Raji (cell line): Measurements from ENCODE around the gene CDK17.

ENCODE experiments used
- POLR2A ChIP-seq: IDR thresholded peaks from 2 replicates; pipeline ENCODE4 v1.6.1; 2011; ENCODE audit warnings: low read depth, low read length, control low read depth; ENCODE audit not compliant: insufficient read depth

Gene CDK17

DNA sequence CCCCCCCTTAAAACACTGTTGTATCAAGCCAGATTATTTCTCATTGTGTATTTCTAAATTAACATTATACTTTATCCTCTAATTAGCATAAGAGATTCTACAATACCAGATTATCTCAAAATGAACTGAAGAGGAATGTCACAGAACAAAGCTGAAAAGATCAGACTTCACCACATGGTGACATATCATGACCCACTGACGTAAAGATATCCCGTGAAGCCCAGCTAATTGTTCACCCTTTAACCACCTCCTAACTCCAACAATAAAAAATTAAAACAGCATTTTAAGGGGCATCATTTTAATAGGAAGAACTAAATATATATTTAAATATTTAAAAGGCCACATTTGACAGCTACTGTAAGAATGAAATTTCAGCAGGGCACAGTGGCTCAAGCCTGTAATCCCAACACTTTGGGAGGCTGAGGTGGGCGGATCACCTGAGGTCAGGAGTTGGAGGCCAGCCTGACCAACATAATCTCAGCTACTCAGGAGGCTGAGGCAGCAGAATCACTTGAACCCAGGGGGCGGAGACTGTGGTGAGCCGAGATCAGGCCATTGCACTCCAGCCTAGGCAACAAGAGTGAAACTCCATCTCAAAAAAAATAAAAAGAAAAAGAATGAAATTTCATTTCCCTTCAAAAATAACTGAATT lies 29.0 kb downstream of the CDK17 start:
- TF ChIP-seq POLR2A = no peak

- no peak for TF ChIP-seq POLR2A
Measured at GRCh38 chr12:96368687-96369086, 31.6 kb downstream of the CDK17 start.

DNA sequence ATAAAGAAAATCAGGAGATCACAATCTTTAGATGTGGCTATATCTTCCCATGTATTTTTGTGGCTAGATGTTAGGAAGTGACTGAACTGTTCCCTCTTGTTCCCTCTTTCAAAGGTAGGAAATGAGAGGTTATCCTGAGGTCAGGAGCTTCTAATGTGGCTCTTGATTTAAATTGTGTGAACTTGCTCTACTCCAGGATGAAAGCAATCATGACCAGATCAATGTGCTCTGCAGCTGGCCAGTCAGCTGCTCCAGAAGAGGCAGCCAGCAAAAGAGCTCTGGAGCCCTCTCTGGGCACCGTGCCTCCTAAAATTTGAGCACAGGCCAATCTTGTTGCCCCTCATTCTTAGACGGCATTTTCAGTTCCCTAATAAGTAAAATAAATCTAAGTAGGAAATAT lies 32.0 kb downstream of the CDK17 start:
- no peak for TF ChIP-seq POLR2A

- no peak for TF ChIP-seq POLR2A
Measured at GRCh38 chr12:96366381-96366654, 33.9 kb downstream of the CDK17 start.

DNA sequence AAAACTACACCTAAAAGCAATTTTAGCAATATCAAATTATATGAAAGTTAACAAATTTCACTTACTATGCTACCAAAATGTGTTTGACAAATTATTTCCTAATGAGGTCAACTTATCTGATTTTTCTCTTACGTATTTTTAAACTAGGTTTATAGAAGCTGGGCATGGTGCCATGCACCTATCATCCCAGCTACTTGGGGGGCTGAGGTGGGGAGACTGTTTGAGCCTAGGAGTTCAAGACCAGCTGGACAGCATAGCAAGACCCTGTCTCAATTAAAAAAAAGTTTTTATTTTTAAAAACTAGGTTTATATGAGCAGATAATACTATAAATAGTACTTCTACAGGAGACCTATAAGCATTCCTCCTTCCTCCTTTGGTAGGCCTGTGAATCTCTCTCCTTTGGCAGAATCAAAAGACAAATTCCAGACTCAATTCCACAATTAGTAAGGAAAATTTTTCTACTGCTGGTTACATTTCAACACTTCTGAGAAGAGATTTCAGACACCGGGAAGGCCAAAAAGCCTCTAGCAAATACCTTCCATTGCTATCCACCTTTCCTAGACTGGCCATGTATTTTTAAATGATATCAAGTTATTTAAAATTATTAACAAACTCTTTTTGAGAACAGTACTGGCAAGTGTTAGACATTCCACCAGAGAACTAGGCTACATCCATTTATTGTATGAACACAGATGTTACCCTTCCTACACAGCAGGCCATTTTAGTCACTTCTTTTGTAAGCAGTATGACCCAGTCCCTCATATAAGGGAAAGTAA lies 34.4 kb downstream of the CDK17 start:
- TF ChIP-seq POLR2A = no peak

GRCh38 chr12:96364092-96364700 lies 36.0 kb downstream of the CDK17 start:
- TF ChIP-seq POLR2A = no peak

DNA sequence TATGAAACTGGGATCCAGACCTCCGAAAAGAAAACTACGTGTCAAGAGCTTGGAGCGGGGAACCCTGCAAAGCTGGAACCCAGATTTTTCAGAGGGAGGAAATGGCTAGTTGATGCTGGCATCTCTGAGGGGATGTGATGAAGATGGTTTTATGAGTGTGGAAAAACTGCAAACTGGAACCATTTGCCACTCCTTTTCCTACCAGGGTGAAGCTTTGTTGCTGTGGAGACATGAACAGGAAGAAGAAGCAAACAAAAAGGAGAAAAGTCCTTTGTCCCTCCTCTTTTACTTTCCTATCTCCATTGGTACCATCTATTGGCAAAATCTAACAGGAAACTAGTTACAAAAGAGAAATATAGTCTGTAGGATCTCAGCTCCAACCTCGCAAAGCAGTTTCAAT lies 39.2 kb downstream of the CDK17 start:
- TF ChIP-seq POLR2A = no peak

DNA sequence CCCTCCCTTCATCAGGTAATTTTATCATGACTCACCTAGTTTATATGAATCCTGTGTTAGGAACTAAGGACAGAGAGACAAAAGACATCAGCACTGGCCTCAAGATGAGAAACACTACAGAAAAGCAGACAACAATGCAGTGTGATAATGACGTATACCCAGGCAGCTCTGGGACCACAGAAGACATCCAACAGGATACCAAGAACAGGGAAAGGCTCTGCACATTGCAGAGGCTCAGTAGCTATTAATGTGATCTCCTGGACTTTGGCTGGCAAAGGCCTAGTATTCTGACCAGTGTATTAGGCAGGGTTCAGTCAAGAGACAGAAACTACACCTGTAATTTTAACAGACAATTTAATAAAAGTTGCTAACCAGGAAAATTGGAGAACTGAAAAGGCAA lies 39.7 kb downstream of the CDK17 start:
- TF ChIP-seq POLR2A = no peak

- TF ChIP-seq POLR2A = no peak
Measured at GRCh38 chr12:96359328-96359727, 40.9 kb downstream of the CDK17 start.

DNA sequence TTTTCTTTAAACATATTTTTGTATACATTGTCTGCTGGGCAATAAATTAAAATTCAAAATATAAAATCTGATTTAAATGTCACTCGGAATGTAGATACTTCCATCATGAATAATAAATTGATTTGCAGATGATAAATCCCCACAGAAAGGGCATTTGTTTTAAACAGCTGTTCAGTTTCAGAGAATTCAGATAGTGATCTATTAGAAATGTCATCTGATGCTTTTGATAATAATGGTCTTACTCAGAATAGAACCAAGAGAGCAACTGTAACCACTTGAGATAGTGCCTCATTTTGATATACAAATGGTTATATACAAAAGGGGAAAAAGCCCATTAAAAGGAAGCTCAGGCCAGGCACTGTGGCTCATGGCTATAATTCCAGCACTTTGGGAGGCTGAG lies 43.4 kb downstream of the CDK17 start:
- TF ChIP-seq POLR2A = no peak

DNA sequence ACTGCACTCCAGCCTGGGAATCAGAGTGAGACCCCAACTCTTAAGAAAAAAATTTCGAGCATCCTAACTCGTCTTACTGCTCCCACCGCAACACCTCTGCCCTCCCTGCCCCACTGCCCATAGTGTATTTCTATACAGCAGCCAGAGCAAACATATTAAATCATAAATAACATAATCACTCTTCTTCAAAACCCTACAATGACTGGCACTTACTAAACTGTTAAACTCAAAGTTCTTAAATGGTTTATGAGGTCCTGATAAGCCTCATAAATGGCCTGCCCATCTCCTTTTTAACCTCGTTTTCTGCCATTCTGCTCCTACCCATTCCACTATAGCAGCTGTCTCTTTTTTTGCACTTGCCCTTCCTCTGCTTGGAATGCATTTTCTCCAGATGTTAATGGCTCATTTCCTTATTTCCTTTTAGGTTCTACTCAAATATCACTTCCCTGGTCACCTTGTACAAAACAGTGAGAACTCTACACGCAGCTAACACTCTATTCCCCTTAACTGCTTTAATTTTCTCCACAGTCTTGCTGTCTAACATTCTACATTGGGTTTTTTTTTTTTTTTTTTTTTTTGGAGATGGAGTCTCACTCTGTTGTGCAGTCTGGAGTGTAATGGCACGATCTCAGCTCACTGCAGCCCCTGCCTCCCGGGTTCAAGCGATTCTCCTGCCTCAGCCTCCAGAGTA lies 45.2 kb downstream of the CDK17 start:
- TF ChIP-seq POLR2A = no peak

DNA sequence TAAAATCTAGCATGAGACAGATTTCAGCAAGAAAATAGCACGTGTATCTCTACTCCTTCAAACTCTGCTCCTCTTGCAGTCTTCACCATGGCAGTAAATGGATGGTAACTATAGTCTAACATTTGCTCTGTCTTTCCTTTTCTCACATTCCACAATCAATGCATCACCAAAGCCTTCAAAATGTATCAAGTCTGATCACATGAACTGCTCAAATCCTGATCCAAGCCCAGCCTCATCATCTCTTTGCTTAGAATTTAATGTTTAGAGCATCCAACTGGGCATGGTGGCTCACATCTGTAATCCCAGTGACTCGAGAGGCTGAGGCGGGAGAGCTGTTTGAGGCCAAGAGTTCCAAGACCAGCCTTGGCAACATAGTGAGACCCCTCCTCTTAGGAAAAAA lies 45.9 kb downstream of the CDK17 start:
- no peak for TF ChIP-seq POLR2A

DNA sequence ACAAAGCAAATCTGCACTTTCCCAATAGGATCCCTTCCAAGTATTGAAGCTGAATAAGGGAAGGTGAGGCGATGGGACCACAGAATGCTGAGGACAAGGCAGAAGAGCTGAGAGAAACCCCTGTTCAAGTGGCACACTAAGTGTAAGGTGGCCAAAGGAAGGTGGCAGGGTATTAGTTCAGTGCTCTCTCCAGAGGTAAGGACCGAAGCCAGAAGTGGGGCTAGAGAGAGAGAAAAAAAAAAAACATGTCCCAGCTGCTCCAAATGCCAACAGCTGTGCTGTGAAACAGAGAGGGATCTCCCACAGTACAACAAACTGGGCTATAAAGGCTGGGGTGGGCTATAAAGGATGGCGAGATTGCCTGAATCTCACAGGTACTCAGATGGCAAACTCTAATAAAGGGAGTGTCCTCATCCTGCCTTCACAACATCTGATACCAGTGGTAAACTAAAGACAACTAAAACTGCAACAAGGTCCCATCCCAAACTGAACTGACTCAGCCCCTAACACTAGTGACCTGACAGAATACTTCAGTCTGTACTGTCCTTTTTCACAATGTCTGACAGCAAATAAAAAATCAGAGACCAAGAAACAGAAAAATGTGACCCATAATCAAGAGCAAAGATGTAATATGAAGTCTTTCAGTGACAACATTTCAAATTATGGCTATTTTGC lies 47.9 kb downstream of the CDK17 start:
- no peak for TF ChIP-seq POLR2A

GRCh38 chr12:96350982-96351381 lies 49.3 kb downstream of the CDK17 start:
- no peak for TF ChIP-seq POLR2A

GRCh38 chr12:96347130-96347699 lies 53.0 kb downstream of the CDK17 start:
- no peak for TF ChIP-seq POLR2A

- TF ChIP-seq POLR2A = no peak
Measured at GRCh38 chr12:96344124-96344695, 56.0 kb downstream of the CDK17 start.
